K562 (cell line): Measurements from ENCODE around the gene SQOR. TPM values are rescaled to one million over a fixed set of nuclear protein-coding genes. Genes with fewer than 3 reads are reported as not detected.

ENCODE experiments used
- ATAC-seq: fragments of 200-7000 bp; cut with Tn5 transposase; 3 replicates; pipeline ENCODE4 v1.9.1; 2020; ENCODE audit warnings: moderate library complexity
- BruUV-seq: library from RNA; stranded (reverse); fragments of 400-500 nt; replicated peaks from 2 replicates; lab custom pipeline; 2021; lab: Mats Ljungman, UMichigan
- CTCF ChIA-PET: fragments of 300-600 bp; formaldehyde crosslinking; extraction: SDS; loops from one replicate; lab custom pipeline; 2021; ENCODE audit warnings: low intra/inter-chr PET ratio; lab: Yijun Ruan, JAX
- POLR2A ChIA-PET: fragments of 300-600, 350-650 bp; sonication (Branson Sonifier 250); formaldehyde crosslinking; extraction: SDS; loops from one replicate; lab custom pipeline; 2021; ENCODE audit warnings: antibody characterized with exemption, inconsistent platforms; lab: Yijun Ruan, JAX
- DNase-seq, 4 experiments: peaks; one replicate each; pipeline versions ENCODE4 v3.0.0 to v3.0.0-alpha.2; 2011 to 2018; ENCODE audit warnings: low spot score in 3 of 4, mixed read lengths in 3 of 4; ENCODE audit errors: extremely low read depth in 1 of 4
- FAIRE-seq: peaks from 2 replicates; lab custom pipeline; 2011; peaks lifted over from hg19 to GRCh38; lab: Jason Lieb, UNC
- H2AFZ ChIP-seq: 2 replicates; pipeline ENCODE4 v1.6.0; 2011; ENCODE audit warnings: low read depth, low read length, control low read depth, inconsistent platforms
- H3K27ac ChIP-seq: fragments of 200-600 bp; 3 replicates; pipeline ENCODE4 v1.8.0; 2011; ENCODE audit warnings: low read depth, mild to moderate bottlenecking, control low read depth, inconsistent platforms, low read length, moderate library complexity, mixed read lengths; ENCODE audit errors: extremely low read depth
- H3K27me3 ChIP-seq, 2 experiments: fragments of 300-600 bp in 1 of 2; 2 replicates in 1 of 2; 3 replicates in 1 of 2; pipeline versions ENCODE4 v1.6.0 to v1.8.0; 2011; ENCODE audit warnings: inconsistent platforms in 2 of 2, low read length in 2 of 2, mild to moderate bottlenecking in 1 of 2, mixed read lengths in 1 of 2, moderate library complexity in 1 of 2; ENCODE audit not compliant: control insufficient read depth in 2 of 2, insufficient read depth in 2 of 2
- H3K36me3 ChIP-seq: fragments of 300-600 bp; 3 replicates; pipeline ENCODE4 v1.8.0; 2011; ENCODE audit warnings: mild to moderate bottlenecking, low read length, inconsistent platforms; ENCODE audit not compliant: control insufficient read depth, insufficient read depth
- H3K4me1 ChIP-seq, 2 experiments: fragments of 200-600 bp in 1 of 2; replicated peaks in 1 of 2; 2 replicates in 1 of 2; 3 replicates in 1 of 2; pipeline versions ENCODE4 v1.5.1 to v1.8.0; 2011; ENCODE audit warnings: inconsistent platforms in 2 of 2, low read length in 2 of 2, mild to moderate bottlenecking in 1 of 2, mixed read lengths in 1 of 2, moderate library complexity in 1 of 2; ENCODE audit not compliant: control insufficient read depth in 2 of 2, insufficient read depth in 2 of 2
- H3K4me2 ChIP-seq: 2 replicates; pipeline ENCODE4 v1.6.1; 2011; ENCODE audit warnings: low read length, control low read depth, inconsistent platforms, mixed read lengths; ENCODE audit not compliant: insufficient read depth
- H3K4me3 ChIP-seq: fragments of 200-600 bp; sonication (generic), shearing (Covaris generic); 2 replicates; pipeline ENCODE4 v1.5.1; 2016; ENCODE audit warnings: control low read depth, inconsistent platforms
- H3K79me2 ChIP-seq: fragments of 200-600 bp; 3 replicates; pipeline ENCODE4 v1.8.0; 2011; ENCODE audit warnings: low read length, inconsistent platforms; ENCODE audit not compliant: control insufficient read depth, insufficient read depth
- H3K9ac ChIP-seq, 2 experiments: 2 replicates each; pipeline versions ENCODE4 v1.6.0 to v1.6.1; 2011; ENCODE audit warnings: low read depth in 2 of 2, low read length in 2 of 2, control low read depth in 1 of 2, inconsistent platforms in 1 of 2, mild to moderate bottlenecking in 1 of 2, mixed read lengths in 1 of 2; ENCODE audit not compliant: insufficient read depth in 1 of 2
- H3K9me1 ChIP-seq: one replicate; pipeline ENCODE4 v1.6.0; 2011; ENCODE audit warnings: inconsistent platforms, mild to moderate bottlenecking, low read length, moderate library complexity; ENCODE audit not compliant: control insufficient read depth, insufficient read depth
- H3K9me3 ChIP-seq: replicated peaks from 2 replicates; pipeline ENCODE4 v1.5.1; 2011; ENCODE audit warnings: low read depth, low read length, inconsistent platforms; ENCODE audit not compliant: control insufficient read depth, insufficient read depth
- H4K20me1 ChIP-seq: replicated peaks from 2 replicates; pipeline ENCODE4 v1.6.1; 2011; ENCODE audit warnings: low read length, inconsistent platforms, mixed read lengths; ENCODE audit not compliant: control insufficient read depth, insufficient read depth
- ATF7 ChIP-seq: fragments of 450-650 bp; IDR thresholded peaks from 2 replicates; pipeline ENCODE4 v1.7.1; 2014; ENCODE audit warnings: mild to moderate bottlenecking, moderate library complexity
- DMBX1 ChIP-seq: fragments of 250-450 bp; sonication (Bioruptor Pico); IDR thresholded peaks from 2 replicates; pipeline ENCODE4 v1.8.0; 2022; ENCODE audit warnings: inconsistent platforms, mild to moderate bottlenecking, moderate library complexity, borderline replicate concordance
- HMG20B ChIP-seq: fragments of 250-450 bp; sonication (Bioruptor Pico); IDR thresholded peaks from 2 replicates; pipeline ENCODE4 v1.5.0; 2021; ENCODE audit warnings: mild to moderate bottlenecking
- JUND ChIP-seq, 2 experiments: IDR thresholded peaks; 2 replicates in 1 of 2; 3 replicates in 1 of 2; pipeline ENCODE4 v1.6.1; 2011; ENCODE audit warnings: borderline replicate concordance in 2 of 2, low read depth in 2 of 2, low read length in 2 of 2, improper control_type of control experiment in 1 of 2, missing biosample characterization in 1 of 2, missing genetic modification characterization in 1 of 2, missing genetic modification reagents in 1 of 2
- KDM5B ChIP-seq: fragments of 200-600 bp; sonication (generic); IDR thresholded peaks from 2 replicates; pipeline ENCODE4 v1.6.1; 2012; ENCODE audit warnings: low read depth, mild to moderate bottlenecking, moderate library complexity, low read length, control low read depth, inconsistent platforms; ENCODE audit not compliant: insufficient replicate concordance
- MIER1 ChIP-seq: fragments of 450-650 bp; IDR thresholded peaks from 2 replicates; pipeline ENCODE4 v1.6.1; 2016; ENCODE audit warnings: antibody characterized with exemption, mild to moderate bottlenecking, low read depth
- POLR2AphosphoS2 ChIP-seq: IDR thresholded peaks from 2 replicates; pipeline ENCODE4 v1.6.1; 2012; ENCODE audit warnings: low read length, improper control_type of control experiment
- RBM34 ChIP-seq: fragments of 200-400 bp; formaldehyde crosslinking; IDR thresholded peaks from 2 replicates; pipeline ENCODE4 v1.6.1; 2018; ENCODE audit warnings: low read length, borderline replicate concordance; ENCODE audit not compliant: insufficient read depth
- RHOXF2B ChIP-seq: fragments of 250-450 bp; sonication (Bioruptor Pico); conservative IDR thresholded peaks from 2 replicates; pipeline ENCODE4 v1.5.1; 2021
- SAFB ChIP-seq: fragments of 200-400 bp; formaldehyde crosslinking; IDR thresholded peaks from 2 replicates; pipeline ENCODE4 v1.6.1; 2017; ENCODE audit warnings: low read depth, low read length, borderline replicate concordance
- TRIM25 ChIP-seq: fragments of 450-650 bp; IDR thresholded peaks from 2 replicates; pipeline ENCODE4 v1.7.0; 2016; ENCODE audit warnings: borderline replicate concordance
- TSC22D4 ChIP-seq: fragments of 450-650 bp; IDR thresholded peaks from 2 replicates; pipeline ENCODE4 v1.6.1; 2016; ENCODE audit warnings: missing genetic modification characterization, missing biosample characterization, control low read depth
- ZNF146 ChIP-seq: IDR thresholded peaks from one replicate; pipeline ENCODE4 v1.6.1; 2018; ENCODE audit warnings: missing compliant biosample characterization; ENCODE audit not compliant: unreplicated experiment
- ZNF175 ChIP-seq: fragments of 200-800 bp; sonication (Bioruptor generic); IDR thresholded peaks from 2 replicates; pipeline ENCODE4 v1.6.1; 2016; ENCODE audit warnings: low read depth, mild to moderate bottlenecking, missing genetic modification characterization, missing compliant biosample characterization
- ZNF347 ChIP-seq: fragments of 450-650 bp; formaldehyde crosslinking; IDR thresholded peaks from 2 replicates; pipeline ENCODE4 v1.4.0; 2020; ENCODE audit warnings: low read depth, mild to moderate bottlenecking, moderate library complexity
- ZNF583 ChIP-seq: fragments of 250-450 bp; sonication (Bioruptor Pico); IDR thresholded peaks from 2 replicates; pipeline ENCODE4 v1.4.0; 2020
- ZNF584 ChIP-seq: fragments of 200-800 bp; sonication (Bioruptor generic); IDR thresholded peaks from 2 replicates; pipeline ENCODE4 v1.6.1; 2016; ENCODE audit warnings: low read depth, mild to moderate bottlenecking, missing genetic modification characterization, missing compliant biosample characterization
- ZNF76 ChIP-seq: fragments of 250-450 bp; sonication (Bioruptor Pico); IDR thresholded peaks from 2 replicates; pipeline ENCODE4 v1.4.0; 2020; ENCODE audit warnings: mild to moderate bottlenecking, moderate library complexity, borderline replicate concordance
- WGBS: fragments of 100-300 bp; shearing (Covaris generic); methylation state at CpG from one replicate; pipeline ENCODE4 v1.1.6; 2016; ENCODE audit warnings: low coverage, mixed read lengths; ENCODE audit not compliant: insufficient coverage; ENCODE audit errors: missing lambda C conversion rate; 5-methylcytosine and 5-hydroxymethylcytosine counted together
- in situ Hi-C: fragments of 300-500 bp; cut with MboI; formaldehyde crosslinking; loops from 4 replicates; pipeline ENCODE4 v1.15.0; 2018; ENCODE audit warnings: inconsistent platforms, mixed read lengths
- intact Hi-C: fragments of 100-400 bp; cut with micrococcal nuclease; formaldehyde crosslinking; loops from 2 replicates; pipeline ENCODE4 v1.14.2; 2022
- polyA plus RNA-seq, 8 experiments: library from polyadenylated mRNA; depleted of rRNA in 4 of 8; stranded (reverse) in 5 of 8; unstranded in 3 of 8; fragments of >200 nt; fragmentation: Nextera tagmentation in 2 of 8; fragmentation: Illumina TruSeq in 1 of 8; extraction: Ambion mirVana in 2 of 8; extraction: Trizol in 1 of 8; gene quantifications; 2 replicates each; pipeline versions ENCODE4 v1.2.1 to v1.2.3, GENCODE V29; 2011 to 2014; ENCODE audit warnings: inconsistent platforms in 1 of 8, missing spikeins in 1 of 8
- total RNA-seq, 7 experiments: library from RNA; depleted of rRNA in 6 of 7; stranded (reverse); fragments of >200 nt in 6 of 7; fragmentation: Illumina TruSeq in 2 of 7; extraction: Trizol in 2 of 7; gene quantifications; 2 replicates each; pipeline versions ENCODE4 v1.2.1 to v1.2.3, GENCODE V29; 2011 to 2021; ENCODE audit warnings: low replicate concordance in 1 of 7
- TF ChIP-seq, protein P1 (sequence below): fragments of 450-650 bp; formaldehyde crosslinking; IDR thresholded peaks from 2 replicates; pipeline ENCODE4 v1.4.0; 2020; ENCODE audit warnings: mild to moderate bottlenecking

Gene SQOR
- total and polyA plus RNA-seq, 9 of the 15 experiments (the other 6 are each of a cell fraction or from before 2014, with no cell fraction given) = 0.32 to 1.6 (median 1.1) TPM

GRCh38 chr15:45689616-45690015 lies 54.8 kb downstream of the SQOR start (continued):
- TF ChIP-seq ZNF584 (CRISPR knock-in tag) (no peak), DMBX1 (CRISPR knock-in tag) (no peak), RHOXF2B (CRISPR knock-in tag) (no peak), KDM5B (no peak), HMG20B (no peak), ZNF146 (CRISPR knock-in tag) (no peak), POLR2AphosphoS2 (no peak), ATF7 (no peak), ZNF175 (CRISPR knock-in tag) (no peak)

DNA sequence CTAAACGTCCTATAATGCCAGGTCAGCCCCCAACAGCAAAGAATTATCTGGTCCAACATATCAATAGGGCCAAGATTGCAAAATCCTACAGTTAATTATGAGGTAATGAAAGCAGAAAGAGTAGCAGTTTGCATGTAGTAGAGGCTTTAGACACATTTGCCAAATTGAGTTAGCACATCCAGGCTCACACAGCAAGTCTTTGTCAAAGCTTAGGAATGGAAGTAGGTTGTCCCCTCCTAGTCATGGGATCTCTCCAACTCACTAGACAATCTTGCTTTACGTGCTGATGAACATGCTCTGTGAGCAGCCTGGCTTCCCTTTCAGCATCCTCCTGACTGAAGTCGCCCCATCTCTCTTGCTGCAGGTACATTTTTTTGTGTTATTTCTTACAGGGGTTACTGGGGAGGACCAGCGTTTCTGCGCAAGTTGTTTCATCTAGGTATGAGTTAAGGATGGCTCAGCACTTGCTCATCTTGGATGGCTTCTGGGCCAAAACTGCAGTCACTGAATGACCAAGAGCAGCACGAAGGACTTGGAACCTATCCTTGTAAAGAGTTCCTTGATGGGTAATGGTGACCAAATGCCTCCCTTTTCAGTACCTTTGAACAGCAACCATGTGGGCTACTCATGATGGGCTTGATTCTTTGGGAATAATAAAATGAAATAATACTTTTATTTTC lies 55.9 kb downstream of the SQOR start:
- in situ Hi-C loops = no loop called here
- CTCF ChIA-PET = no interaction called here
- ATAC-seq = no peak

More for the DNA sequence above, 55.9 kb downstream of the SQOR start:
- POLR2A ChIA-PET = interaction anchor here (0.6 to 0.8 kb wide), 3 partner anchors 9 to 33 kb away, joined by 3 read pairs; no protein-coding TSS in a partner anchor
- H2AFZ ChIP-seq = no peak overlapping the region
- no peak for FAIRE-seq
- H3K9me1 ChIP-seq = no peaks in the 10 kb centered on the region
- no peak overlapping the region for H3K27ac ChIP-seq
- H3K4me2 ChIP-seq = no peak overlapping the region
- no peaks in the 10 kb centered on the region; a peak in 1 of 5 replicates for H3K27me3 ChIP-seq
- 0% methylated on average over 6 of the region's 6 CpGs for WGBS
- no peaks in the 10 kb centered on the region for H3K36me3 ChIP-seq
- H3K4me3 ChIP-seq = no peak overlapping the region
- no peaks in the 10 kb centered on the region for H3K4me1 ChIP-seq
- DNase-seq = no peak
- no peaks in the 10 kb centered on the region for H3K9me3 ChIP-seq
- no peak overlapping the region for H3K9ac ChIP-seq
- H3K79me2 ChIP-seq = no peaks in the 10 kb centered on the region
- no peak for TF ChIP-seq MIER1
- TF ChIP-seq ZNF76 (CRISPR knock-in tag) = no peak
- TF ChIP-seq ZNF347 = no peak
- no peak for TF ChIP-seq SAFB
- TF ChIP-seq JUND (IDR thresholded peaks at IDR 0.05; ENCODE audit: borderline replicate concordance, low read depth, low read length) = no peak
- no peak for TF ChIP-seq JUND (tag; IDR thresholded peaks at IDR 0.05; ENCODE audit: borderline replicate concordance, low read depth, low read length)
- no peak for TF ChIP-seq TSC22D4 (tag)
- no peak for TF ChIP-seq TRIM25
- TF ChIP-seq ZNF584 (CRISPR knock-in tag) = no peak
- no peak for TF ChIP-seq ZNF583 (CRISPR knock-in tag)
- no peak for TF ChIP-seq ZNF146 (CRISPR knock-in tag)
- TF ChIP-seq, protein P1, sequence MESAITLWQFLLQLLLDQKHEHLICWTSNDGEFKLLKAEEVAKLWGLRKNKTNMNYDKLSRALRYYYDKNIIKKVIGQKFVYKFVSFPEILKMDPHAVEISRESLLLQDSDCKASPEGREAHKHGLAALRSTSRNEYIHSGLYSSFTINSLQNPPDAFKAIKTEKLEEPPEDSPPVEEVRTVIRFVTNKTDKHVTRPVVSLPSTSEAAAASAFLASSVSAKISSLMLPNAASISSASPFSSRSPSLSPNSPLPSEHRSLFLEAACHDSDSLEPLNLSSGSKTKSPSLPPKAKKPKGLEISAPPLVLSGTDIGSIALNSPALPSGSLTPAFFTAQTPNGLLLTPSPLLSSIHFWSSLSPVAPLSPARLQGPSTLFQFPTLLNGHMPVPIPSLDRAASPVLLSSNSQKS (CRISPR knock-in tag) = no peak
- no peak for TF ChIP-seq RBM34
- H4K20me1 ChIP-seq = no peaks in the 10 kb centered on the region
- BruUV-seq = no TSS peak
- intact Hi-C loops = no loop called here
